ENCODE results near the gene BRIP1. TPM values are rescaled to one million over a fixed set of nuclear protein-coding genes. Genes with fewer than 3 reads are reported as not detected.

Gene BRIP1
- polyA plus RNA-seq, 4 donors, result 8.1 to 11.7 (median 10.8) TPM

DNA sequence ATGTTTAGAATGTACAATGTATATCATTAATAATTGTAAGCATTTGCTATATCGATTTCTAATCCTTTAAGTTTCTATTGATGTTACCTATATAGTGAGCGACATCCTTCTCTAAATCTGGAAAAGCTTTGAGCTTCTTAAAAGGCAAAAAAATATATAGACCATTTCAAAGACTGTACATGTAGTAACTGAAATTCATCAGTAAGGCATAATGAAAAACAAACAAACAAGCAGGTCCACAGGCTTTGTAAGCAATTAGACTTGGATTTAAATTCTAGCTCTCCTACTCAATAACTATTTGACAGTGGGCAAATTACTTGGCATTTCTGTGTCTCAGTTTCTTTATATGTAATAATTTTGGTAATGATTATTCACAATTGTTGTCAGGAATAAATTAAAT, 220.6 kb downstream of the BRIP1 start:
- DNase-seq (ENCODE audit: low read depth in 4 of 4, low spot score in 3 of 4), result no peak

DNA sequence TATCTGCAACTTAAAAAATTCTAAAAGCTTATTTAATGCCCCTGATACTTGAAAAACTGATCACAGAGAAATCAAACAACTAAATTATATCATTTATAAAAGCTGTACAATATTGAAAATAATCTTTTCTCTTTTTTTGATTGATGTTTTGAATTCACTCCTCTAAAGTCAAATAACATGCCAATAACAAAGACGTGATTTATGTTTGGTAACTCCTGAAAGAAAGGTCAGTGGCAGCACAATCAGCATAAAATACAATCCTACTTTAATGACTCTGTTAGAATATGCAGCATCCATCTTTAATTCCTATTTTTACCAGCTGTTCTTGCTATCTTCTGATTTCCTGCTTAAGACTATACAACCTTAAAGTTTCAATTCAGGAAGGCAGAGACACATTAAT, 221.6 kb downstream of the BRIP1 start:
- DNase-seq (ENCODE audit: low read depth in 4 of 4, low spot score in 3 of 4), result no peak

DNA sequence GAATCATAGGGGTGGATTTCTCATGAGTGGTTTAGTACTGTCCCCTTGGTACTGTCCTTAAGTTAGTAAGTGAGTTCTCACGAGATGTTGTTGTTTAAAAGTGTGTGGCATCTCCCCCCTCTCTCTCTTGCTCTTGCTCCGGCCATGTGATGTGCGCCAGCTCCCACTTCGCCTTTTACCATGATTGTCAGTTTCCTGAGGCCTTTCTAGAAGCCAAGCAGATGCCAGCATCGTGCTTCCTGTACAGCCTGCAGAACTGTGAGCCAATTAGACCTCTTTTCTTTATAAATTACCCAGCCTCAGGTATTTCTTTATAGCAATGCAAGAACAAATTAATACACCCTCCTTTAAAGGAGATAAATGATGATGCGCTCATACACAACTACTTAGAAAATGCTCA, 222.2 kb downstream of the BRIP1 start:
- no peak for DNase-seq (ENCODE audit: low read depth in 4 of 4, low spot score in 3 of 4)

DNA sequence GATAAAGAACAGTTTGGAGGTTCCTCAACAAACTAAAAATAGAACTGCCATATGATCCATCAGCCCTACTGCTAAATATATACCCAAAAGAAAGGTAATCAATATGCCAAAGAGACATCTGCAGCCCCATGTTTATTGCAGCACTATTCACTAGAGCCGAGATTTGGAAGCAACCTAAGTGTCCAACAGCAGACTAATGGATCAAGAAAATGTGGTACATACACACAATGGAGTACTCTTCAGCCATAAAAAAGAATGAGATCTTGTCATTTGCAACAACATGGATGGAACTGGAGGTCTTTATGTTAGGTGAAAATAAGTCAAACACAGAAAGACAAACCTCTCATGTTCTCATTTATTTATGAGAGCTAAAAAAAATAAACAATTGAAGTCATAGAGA, 223.5 kb downstream of the BRIP1 start:
- DNase-seq (ENCODE audit: low read depth in 4 of 4, low spot score in 3 of 4), result no peak

DNA sequence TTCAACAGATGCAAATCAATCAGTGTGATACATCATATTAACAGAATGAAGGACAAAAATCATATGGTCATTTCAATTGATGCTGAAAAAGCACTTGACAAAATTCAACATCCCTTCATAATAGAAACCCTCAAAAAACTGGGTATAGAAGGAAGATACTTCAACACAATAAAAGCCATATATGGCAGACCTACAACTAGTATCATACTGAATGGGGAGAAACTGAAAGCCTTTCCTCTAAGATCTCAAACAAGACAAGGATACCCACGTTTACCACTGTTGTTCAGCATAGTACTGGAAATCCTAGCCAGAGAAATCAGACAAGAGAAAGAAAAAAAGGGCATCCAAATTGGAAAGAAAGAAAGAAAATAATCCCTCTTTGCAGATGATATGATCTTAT, 225.2 kb downstream of the BRIP1 start:
- no peak for DNase-seq (ENCODE audit: low read depth in 4 of 4, low spot score in 3 of 4)

DNA sequence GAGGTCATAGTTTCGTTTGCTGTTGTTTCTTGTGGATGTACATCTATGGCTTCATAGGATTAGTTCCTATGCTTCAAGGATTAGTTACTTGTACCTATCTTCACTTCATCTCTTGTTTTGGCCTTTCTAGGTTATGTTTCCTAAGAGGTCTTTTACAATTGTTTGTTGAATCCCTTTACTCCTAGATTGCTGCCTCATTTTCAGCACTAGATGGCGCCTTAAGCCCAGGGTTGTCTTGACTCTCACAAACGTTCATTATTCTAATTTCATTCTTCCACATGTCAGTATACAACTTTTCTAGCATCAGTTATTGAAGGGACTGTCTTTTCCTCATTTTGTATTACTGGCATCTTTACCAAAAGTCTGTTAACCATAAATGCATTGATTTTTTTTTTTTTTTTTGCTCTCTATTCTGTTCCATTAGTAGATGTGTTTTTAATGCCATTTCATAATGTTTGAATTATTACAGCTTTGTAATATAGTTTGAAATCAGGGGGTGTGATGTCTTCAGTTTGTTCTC, 227.4 kb downstream of the BRIP1 start:
- peak in 2 of 4 donors; percentile 6 to 7 for DNase-seq (ENCODE audit: low read depth in 4 of 4, low spot score in 3 of 4)

DNA sequence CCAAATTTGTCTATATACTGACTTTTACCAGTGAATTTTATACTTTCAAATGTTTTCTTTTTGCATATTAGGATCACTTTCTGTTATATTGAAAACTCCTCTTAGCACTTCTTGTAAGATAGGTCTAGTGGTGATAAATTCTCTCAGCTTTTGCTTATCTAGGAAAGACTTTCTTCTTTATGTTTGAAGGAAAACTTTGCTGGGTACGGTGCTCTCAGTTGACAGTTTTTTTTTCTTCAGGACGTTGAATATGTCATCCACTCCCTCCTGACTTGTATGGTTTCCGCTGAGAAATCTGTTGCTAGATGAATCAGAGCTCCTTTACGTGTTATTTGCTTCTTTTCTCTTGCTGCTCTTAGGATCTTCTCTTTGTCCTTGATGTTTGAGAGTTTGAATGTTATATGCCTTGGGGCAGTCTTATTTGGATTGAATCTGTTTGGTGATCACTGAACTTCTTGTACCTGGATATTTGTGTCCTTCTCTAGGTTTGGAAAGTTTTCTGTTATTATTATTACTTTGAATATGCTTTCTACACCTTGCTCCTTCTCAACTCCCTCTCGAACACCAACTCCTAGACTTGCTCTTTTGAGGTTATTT, 228.3 kb downstream of the BRIP1 start:
- no peak for DNase-seq (ENCODE audit: low read depth in 4 of 4, low spot score in 3 of 4)

DNA sequence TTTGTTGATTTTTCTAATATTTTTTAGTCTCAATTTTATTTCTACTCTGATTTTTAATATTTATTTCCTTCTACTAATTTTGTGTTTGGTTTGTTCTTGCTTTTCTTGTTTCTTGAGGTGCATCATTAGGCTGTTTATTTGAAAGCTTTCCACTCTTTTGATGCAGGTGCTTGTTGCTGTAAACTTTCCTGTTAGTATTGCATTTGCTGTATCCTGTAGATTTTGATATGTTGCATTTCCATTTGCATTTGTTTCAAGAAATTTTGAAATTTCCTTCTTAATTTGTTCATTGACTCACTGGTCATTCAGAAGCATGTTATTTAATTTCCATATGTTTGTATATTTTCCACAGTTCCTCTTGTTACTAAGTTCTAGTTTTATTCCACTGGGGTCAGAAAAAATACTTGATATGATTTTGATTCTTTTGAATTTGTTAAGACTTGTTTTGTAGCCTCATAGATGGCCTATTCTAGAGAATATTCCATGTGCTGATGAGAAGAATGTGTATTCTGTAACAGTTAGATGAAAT, 229.3 kb downstream of the BRIP1 start:
- DNase-seq (ENCODE audit: low read depth in 4 of 4, low spot score in 3 of 4), result no peak

DNA sequence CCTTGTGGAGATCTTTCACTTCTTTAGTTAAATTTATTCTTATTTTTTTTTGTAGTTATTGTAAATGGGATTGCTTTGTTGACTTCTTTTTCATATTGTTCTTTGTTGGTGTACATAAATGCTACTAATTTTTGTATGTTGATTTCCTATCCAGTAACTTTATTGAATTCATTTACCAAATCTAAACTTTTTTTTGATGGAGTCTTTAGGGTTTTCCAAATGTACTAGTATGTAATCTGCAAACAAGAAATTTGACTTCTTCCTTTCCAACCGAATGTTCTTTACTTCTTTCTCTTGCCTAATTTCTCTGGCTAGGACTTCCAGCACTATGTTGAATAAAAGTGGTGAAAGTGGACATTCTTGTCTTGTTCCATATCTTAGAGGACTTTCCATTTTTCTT, 230.5 kb downstream of the BRIP1 start:
- DNase-seq (ENCODE audit: low read depth in 4 of 4, low spot score in 3 of 4), result no peak

DNA sequence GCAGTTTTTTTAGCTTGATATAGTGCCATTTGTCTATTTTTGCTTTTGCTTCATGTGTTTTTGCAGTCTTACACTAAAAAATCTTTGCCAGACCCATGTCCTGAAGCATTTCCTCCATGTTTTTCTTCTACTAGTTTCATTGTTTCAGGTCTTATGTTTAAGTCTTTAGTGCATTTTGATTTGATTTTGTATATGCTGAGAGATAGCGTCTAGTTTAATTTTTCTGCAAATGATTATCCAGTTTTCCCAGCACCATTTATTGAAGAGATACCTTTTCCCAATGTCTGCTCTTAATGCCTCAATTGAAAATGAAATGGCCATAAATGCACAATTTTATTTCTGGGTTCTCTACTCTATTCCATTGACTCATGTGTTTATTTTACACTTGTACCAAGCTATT, 231.5 kb downstream of the BRIP1 start:
- no peak for DNase-seq (ENCODE audit: low read depth in 4 of 4, low spot score in 3 of 4)

Other genes with a start within 250 kb of the BRIP1 start
- 10 to 100 TPM in 3 of 4 donors, 1 to 10 TPM in 1; 9.8 to 14.0 (median 12.4) TPM for gene INTS2, start 64.5 kb upstream of the BRIP1 start, polyA plus RNA-seq (ENCODE audit: insufficient read length in 4 of 4)
- 10 to 100 TPM; 44.9 to 55.8 (median 50.4) TPM for gene MED13, start 201.8 kb upstream of the BRIP1 start, polyA plus RNA-seq (ENCODE audit: insufficient read length in 4 of 4)